HepG2 (cell line): ENCODE results near the gene PRKN. TPM values are rescaled to one million over a fixed set of nuclear protein-coding genes. Genes with fewer than 3 reads are reported as not detected.

Experiments
- ATAC-seq: fragments of 200-7000 bp; cut with Tn5 transposase; 3 replicates; pipeline ENCODE4 v1.9.1; 2020; ENCODE audit warnings: mild to moderate bottlenecking, moderate library complexity
- BruUV-seq: library from RNA; stranded (reverse); fragments of 400-500 nt; replicated peaks from 2 replicates; lab custom pipeline; 2021; lab: Mats Ljungman, UMichigan
- CTCF ChIA-PET: fragments of 300-600 bp; formaldehyde crosslinking; extraction: SDS; loops from one replicate; lab custom pipeline; 2021; ENCODE audit warnings: low total read pairs, inconsistent platforms, low intra/inter-chr PET ratio; lab: Yijun Ruan, JAX
- POLR2A ChIA-PET: fragments of 350-600 bp; sonication (Branson Sonifier 250); formaldehyde crosslinking; loops from one replicate; lab custom pipeline; 2020; ENCODE audit warnings: antibody characterized with exemption, inconsistent platforms; lab: Yijun Ruan, JAX
- DNase-seq: peaks from one replicate; pipeline ENCODE4 v3.0.0-alpha.2; 2015; ENCODE audit warnings: low spot score
- FAIRE-seq: peaks from 3 replicates; lab custom pipeline; 2011; peaks lifted over from hg19 to GRCh38; lab: Jason Lieb, UNC
- H2AFZ ChIP-seq: one replicate; pipeline ENCODE4 v1.6.1; 2011; ENCODE audit warnings: low read length, inconsistent platforms
- H3K27ac ChIP-seq: fragments of 300-600 bp; 3 replicates; pipeline ENCODE4 v1.8.0; 2011; ENCODE audit warnings: mixed run types, mild to moderate bottlenecking, mixed read lengths, low read length, inconsistent platforms; ENCODE audit not compliant: insufficient read depth; ENCODE audit errors: extremely low read length
- H3K27me3 ChIP-seq, 2 experiments: fragments of 200-600 bp in 1 of 2; 2 replicates in 1 of 2; 3 replicates in 1 of 2; pipeline versions ENCODE4 v1.6.0 to v1.8.0; 2011; ENCODE audit warnings: low read length in 2 of 2, mild to moderate bottlenecking in 2 of 2, moderate library complexity in 2 of 2, inconsistent platforms in 1 of 2; ENCODE audit not compliant: insufficient read depth in 2 of 2, control insufficient read depth in 1 of 2
- H3K36me3 ChIP-seq, 2 experiments: fragments of 200-600 bp in 1 of 2; replicated peaks in 1 of 2; 2 replicates in 1 of 2; 3 replicates in 1 of 2; pipeline versions ENCODE4 v1.5.1 to v1.8.0; 2011; ENCODE audit warnings: low read length in 2 of 2, inconsistent platforms in 1 of 2; ENCODE audit not compliant: insufficient read depth in 2 of 2, control insufficient read depth in 1 of 2
- H3K4me1 ChIP-seq: 2 replicates; pipeline ENCODE4 v1.5.1; 2012; ENCODE audit warnings: low read length, inconsistent platforms; ENCODE audit not compliant: insufficient read depth
- H3K4me2 ChIP-seq: 2 replicates; pipeline ENCODE4 v1.6.0; 2011; ENCODE audit warnings: low read depth, low read length, inconsistent platforms
- H3K4me3 ChIP-seq, 3 experiments: fragments of 200-600 bp in 1 of 3; sonication (generic), shearing (Covaris generic) in 1 of 3; replicated peaks in 1 of 3; 2 replicates each; pipeline ENCODE4 v1.5.1; 2011 to 2016; ENCODE audit warnings: low read length in 3 of 3, inconsistent platforms in 2 of 3, low read depth in 2 of 3, mild to moderate bottlenecking in 2 of 3, control low read depth in 1 of 3, mixed read lengths in 1 of 3; ENCODE audit not compliant: insufficient read depth in 1 of 3
- H3K79me2 ChIP-seq: one replicate; pipeline ENCODE4 v1.6.1; 2011; ENCODE audit warnings: low read length, inconsistent platforms; ENCODE audit not compliant: insufficient read depth
- H3K9ac ChIP-seq: 2 replicates; pipeline ENCODE4 v1.6.0; 2011; ENCODE audit warnings: mild to moderate bottlenecking, low read depth, low read length, inconsistent platforms; ENCODE audit not compliant: insufficient read depth
- H3K9me3 ChIP-seq: 2 replicates; pipeline ENCODE4 v1.5.1; 2012; ENCODE audit warnings: mild to moderate bottlenecking, low read length
- H4K20me1 ChIP-seq: 2 replicates; pipeline ENCODE4 v1.6.0; 2011; ENCODE audit warnings: inconsistent platforms, mild to moderate bottlenecking, low read length, moderate library complexity; ENCODE audit not compliant: insufficient read depth
- BCLAF1 ChIP-seq: fragments of 450-650 bp; IDR thresholded peaks from 2 replicates; pipeline ENCODE4 v1.6.1; 2017; ENCODE audit warnings: mild to moderate bottlenecking
- EP300 ChIP-seq, 3 experiments: sonication (generic) in 1 of 3; formaldehyde crosslinking in 1 of 3; IDR thresholded peaks; 2 replicates each; pipeline versions ENCODE4 v1.5.1 to v1.6.1; 2011 to 2020; ENCODE audit warnings: low read depth in 2 of 3, low read length in 2 of 3, borderline replicate concordance in 1 of 3, improper control_type of control experiment in 1 of 3, mild to moderate bottlenecking in 1 of 3, missing genetic modification reagents in 1 of 3, moderate library complexity in 1 of 3
- GLMP ChIP-seq: sonication (generic); formaldehyde crosslinking; IDR thresholded peaks from 2 replicates; pipeline ENCODE4 v1.9.0; 2021; ENCODE audit warnings: missing genetic modification reagents, mild to moderate bottlenecking, borderline replicate concordance
- MIXL1 ChIP-seq: IDR thresholded peaks from 2 replicates; pipeline ENCODE4 v1.6.1; 2016
- NCOA5 ChIP-seq: sonication (generic); formaldehyde crosslinking; IDR thresholded peaks from 2 replicates; pipeline ENCODE4 v1.4.0; 2020; ENCODE audit warnings: missing genetic modification reagents
- PBX2 ChIP-seq: IDR thresholded peaks from 2 replicates; pipeline ENCODE4 v1.6.1; 2016; ENCODE audit warnings: control low read depth
- SRSF4 ChIP-seq: fragments of 200-400 bp; formaldehyde crosslinking; IDR thresholded peaks from one replicate; pipeline ENCODE4 v1.6.1; 2018; ENCODE audit warnings: mild to moderate bottlenecking, low read depth, low read length, moderate library complexity; ENCODE audit not compliant: poor library complexity, severe bottlenecking
- ZKSCAN1 ChIP-seq: fragments of 150-350 bp; IDR thresholded peaks from 2 replicates; pipeline ENCODE4 v1.6.1; 2014; ENCODE audit warnings: low read length
- ZNF280D ChIP-seq: sonication (generic); formaldehyde crosslinking; IDR thresholded peaks from 2 replicates; pipeline ENCODE4 v1.5.1; 2020; ENCODE audit warnings: mild to moderate bottlenecking, missing genetic modification reagents
- ZNF468 ChIP-seq: sonication (generic); formaldehyde crosslinking; IDR thresholded peaks from 2 replicates; pipeline ENCODE4 v1.8.0; 2022; ENCODE audit warnings: mild to moderate bottlenecking, moderate library complexity, missing genetic modification reagents
- ZNF775 ChIP-seq: sonication (generic); formaldehyde crosslinking; IDR thresholded peaks from 2 replicates; pipeline ENCODE4 v1.4.0; 2020; ENCODE audit warnings: missing genetic modification reagents, mild to moderate bottlenecking, moderate library complexity, borderline replicate concordance
- WGBS: methylation state at CpG from one replicate; pipeline ENCODE4 v1.1.6; 2017; ENCODE audit warnings: low lambda C conversion rate; 5-methylcytosine and 5-hydroxymethylcytosine counted together
- in situ Hi-C: cut with HindIII; loops from 2 replicates; pipeline ENCODE4 v1.10.0; 2017; ENCODE audit warnings: low pct_unique_long_range_greater_than_20kb; ENCODE audit not compliant: extremely low pct_ligation_motif_present
- intact Hi-C: fragments of 100-400 bp; cut with micrococcal nuclease; formaldehyde crosslinking; loops from one replicate; pipeline ENCODE4 v1.10.0; 2022; ENCODE audit not compliant: unreplicated experiment
- polyA plus RNA-seq, 8 experiments: library from polyadenylated mRNA; depleted of rRNA in 3 of 8; stranded (reverse) in 7 of 8; unstranded in 1 of 8; fragments of >200 nt; fragmentation: Illumina TruSeq in 4 of 8; extraction: Trizol in 4 of 8; gene quantifications; 2 replicates each; pipeline versions ENCODE4 v1.2.1 to v1.2.3, GENCODE V29; 2011 to 2016; ENCODE audit warnings: low read depth in 4 of 8, missing spikeins in 1 of 8, mixed read lengths in 1 of 8; ENCODE audit not compliant: insufficient read depth in 1 of 8
- total RNA-seq, 5 experiments: library from RNA; depleted of rRNA; stranded (reverse); fragments of >200 nt; fragmentation: Illumina TruSeq; extraction: Trizol; gene quantifications; 2 replicates each; pipeline ENCODE4 v1.2.3, GENCODE V29; 2016; ENCODE audit warnings: low read depth in 1 of 5
- TF ChIP-seq, protein P1 (sequence below): sonication (generic); formaldehyde crosslinking; IDR thresholded peaks from 2 replicates; pipeline ENCODE4 v1.9.0; 2021; ENCODE audit warnings: missing genetic modification reagents, borderline replicate concordance

The PRKN gene
- total and polyA plus RNA-seq, 2 of the 13 experiments (the other 11 are each of a cell fraction or from before 2014, with no cell fraction given) = 0.31 to 0.44 TPM

GRCh38 chr6:161440299-161440698 is 1287.3 kb downstream of the PRKN start (continued):
- no peak for TF ChIP-seq EP300 (IDR thresholded peaks at IDR 0.05; ENCODE audit: low read depth in 2 of 2, low read length in 2 of 2)
- no peak for TF ChIP-seq EP300 (CRISPR knock-in tag; IDR thresholded peaks at IDR 0.05; ENCODE audit: borderline replicate concordance)
- TF ChIP-seq MIXL1 = no peak
- no peak for TF ChIP-seq ZNF468 (CRISPR knock-in tag)
- TF ChIP-seq PBX2 (CRISPR knock-in tag) = no peak
- no peak for TF ChIP-seq GLMP
- no peak for TF ChIP-seq ZNF280D (CRISPR knock-in tag)
- TF ChIP-seq ZKSCAN1 = no peak
- TF ChIP-seq ZNF775 = no peak

DNA sequence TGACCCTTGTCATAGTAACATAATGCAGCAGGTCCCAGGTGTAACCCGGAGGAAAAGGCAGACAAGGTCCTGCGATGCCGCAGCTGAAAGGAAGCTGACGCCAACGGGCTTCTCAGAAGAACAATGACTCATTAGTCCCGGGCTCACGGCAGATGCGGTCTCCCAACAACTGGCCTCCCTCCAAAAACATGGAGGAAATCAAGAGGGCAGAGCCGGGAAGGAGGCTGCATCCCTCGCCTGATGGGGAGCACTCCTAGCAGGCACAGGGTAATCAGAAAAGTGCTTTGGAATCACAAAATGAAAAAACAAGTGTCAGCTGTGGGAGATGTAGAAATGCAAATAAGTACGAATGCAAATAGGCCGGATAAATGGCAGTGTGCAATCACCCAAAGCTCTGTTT is 1288.5 kb downstream of the PRKN start:
- Histone ChIP-seq H3K4me2 (no peak overlapping the region), H2AFZ (no peak overlapping the region), H3K36me3 (no peaks in the 10 kb centered on the region), H3K27me3 (peaks cover 0 to 27% of the 10 kb centered on the region in 2 experiments; a peak in 2 of 5 replicates), H3K4me1 (no peaks in the 10 kb centered on the region), H4K20me1 (no peaks in the 10 kb centered on the region), H3K9ac (no peak overlapping the region), H3K4me3 (no peak overlapping the region), H3K9me3 (no peaks in the 10 kb centered on the region), H3K79me2 (no peaks in the 10 kb centered on the region), H3K27ac (no peak overlapping the region)
- ATAC-seq (no peak), FAIRE-seq (no peak), DNase-seq (no peak)
- intact Hi-C loops (no loop called here), in situ Hi-C loops (no loop called here)
- WGBS = 61% methylated on average over 12 of the region's 12 CpGs
- POLR2A ChIA-PET = no interaction called here
- CTCF ChIA-PET = no interaction called here
- no TSS peak for BruUV-seq
- no peak for TF ChIP-seq BCLAF1
- TF ChIP-seq SRSF4 = no peak
- TF ChIP-seq, protein P1, sequence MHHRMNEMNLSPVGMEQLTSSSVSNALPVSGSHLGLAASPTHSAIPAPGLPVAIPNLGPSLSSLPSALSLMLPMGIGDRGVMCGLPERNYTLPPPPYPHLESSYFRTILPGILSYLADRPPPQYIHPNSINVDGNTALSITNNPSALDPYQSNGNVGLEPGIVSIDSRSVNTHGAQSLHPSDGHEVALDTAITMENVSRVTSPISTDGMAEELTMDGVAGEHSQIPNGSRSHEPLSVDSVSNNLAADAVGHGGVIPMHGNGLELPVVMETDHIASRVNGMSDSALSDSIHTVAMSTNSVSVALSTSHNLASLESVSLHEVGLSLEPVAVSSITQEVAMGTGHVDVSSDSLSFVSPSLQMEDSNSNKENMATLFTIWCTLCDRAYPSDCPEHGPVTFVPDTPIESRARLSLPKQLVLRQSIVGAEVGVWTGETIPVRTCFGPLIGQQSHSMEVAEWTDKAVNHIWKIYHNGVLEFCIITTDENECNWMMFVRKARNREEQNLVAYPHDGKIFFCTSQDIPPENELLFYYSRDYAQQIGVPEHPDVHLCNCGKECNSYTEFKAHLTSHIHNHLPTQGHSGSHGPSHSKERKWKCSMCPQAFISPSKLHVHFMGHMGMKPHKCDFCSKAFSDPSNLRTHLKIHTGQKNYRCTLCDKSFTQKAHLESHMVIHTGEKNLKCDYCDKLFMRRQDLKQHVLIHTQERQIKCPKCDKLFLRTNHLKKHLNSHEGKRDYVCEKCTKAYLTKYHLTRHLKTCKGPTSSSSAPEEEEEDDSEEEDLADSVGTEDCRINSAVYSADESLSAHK (CRISPR knock-in tag) = no peak
- no peak for TF ChIP-seq NCOA5 (CRISPR knock-in tag)
